NCI-H1092 treated with DMSO at 0.1 percent for 48 hours (cell line): ENCODE data around the gene CDH23.

Source experiments
- DNase-seq: peaks from one replicate; lab custom pipeline; 2025; lab: John Stamatoyannopoulos, UW

Gene CDH23

DNA sequence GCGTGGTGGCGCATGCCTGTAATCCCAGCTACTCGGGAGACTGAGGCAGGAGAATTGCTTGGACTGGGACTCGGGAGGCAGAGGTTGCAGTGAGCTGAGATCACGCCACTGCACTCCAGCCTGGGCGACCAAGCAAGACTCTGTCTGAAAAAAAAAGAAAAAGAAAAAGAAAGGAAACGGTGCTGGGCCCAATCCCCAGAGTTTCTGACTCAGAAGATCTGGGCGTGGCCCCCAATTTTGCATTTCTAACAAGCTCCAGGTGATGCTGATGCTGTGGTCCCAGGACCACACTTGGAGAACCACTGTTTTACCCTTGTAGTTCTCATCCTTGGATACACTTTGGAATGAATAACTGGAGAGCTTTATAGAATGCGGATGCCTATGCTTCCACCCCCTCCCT is 243.9 kb downstream of the CDH23 start:
- no peak for DNase-seq

- no peak for DNase-seq
These were observed 244.7 kb downstream of the CDH23 start for GRCh38 chr10:71641449-71641848.

- no peak for DNase-seq
These were observed 245.3 kb downstream of the CDH23 start for GRCh38 chr10:71641986-71642385.

- DNase-seq: no peak
These were observed 247.2 kb downstream of the CDH23 start for GRCh38 chr10:71643904-71644303.

GRCh38 chr10:71644307-71645180 is 247.8 kb downstream of the CDH23 start:
- no peak for DNase-seq

DNA sequence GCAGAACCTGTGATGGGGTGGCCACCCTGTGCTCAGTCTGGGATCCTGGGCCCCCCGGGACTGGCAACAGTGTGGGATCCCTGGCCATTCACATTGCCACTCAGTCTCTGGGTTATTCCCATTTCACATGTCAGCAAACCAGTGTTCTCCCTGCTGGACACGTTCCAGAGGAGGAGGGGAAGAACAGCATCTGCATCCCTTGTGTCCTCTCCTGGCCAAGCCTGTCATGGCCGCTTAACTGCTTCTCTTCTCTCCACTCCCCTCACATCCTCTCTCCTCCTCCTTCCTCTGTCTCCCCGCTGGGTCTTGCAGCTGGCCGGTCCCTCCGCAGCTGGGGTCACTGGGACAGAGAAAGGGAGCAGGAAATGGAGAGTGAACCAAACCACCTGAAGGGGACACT is 248.5 kb downstream of the CDH23 start:
- DNase-seq: no peak

DNA sequence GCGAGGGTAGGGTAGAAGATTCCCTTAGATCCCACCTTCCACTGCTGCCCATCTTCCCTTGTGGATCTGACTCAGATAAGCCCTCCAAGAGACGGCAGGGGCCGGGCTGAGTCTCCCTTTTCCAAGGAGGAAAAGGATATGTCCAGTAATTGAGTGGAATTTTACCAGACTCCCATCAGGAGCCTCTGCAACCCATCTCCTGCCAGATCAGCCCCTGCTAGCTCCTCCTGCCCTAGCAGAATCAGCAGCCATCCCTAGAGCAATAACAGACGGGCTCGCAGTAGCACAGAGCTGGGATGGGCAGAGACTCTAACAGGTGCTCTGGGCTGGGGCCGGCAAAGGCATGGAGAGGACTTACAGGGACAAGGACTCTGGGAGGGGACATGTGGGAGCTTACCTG is 249.3 kb downstream of the CDH23 start:
- DNase-seq: no peak

DNA sequence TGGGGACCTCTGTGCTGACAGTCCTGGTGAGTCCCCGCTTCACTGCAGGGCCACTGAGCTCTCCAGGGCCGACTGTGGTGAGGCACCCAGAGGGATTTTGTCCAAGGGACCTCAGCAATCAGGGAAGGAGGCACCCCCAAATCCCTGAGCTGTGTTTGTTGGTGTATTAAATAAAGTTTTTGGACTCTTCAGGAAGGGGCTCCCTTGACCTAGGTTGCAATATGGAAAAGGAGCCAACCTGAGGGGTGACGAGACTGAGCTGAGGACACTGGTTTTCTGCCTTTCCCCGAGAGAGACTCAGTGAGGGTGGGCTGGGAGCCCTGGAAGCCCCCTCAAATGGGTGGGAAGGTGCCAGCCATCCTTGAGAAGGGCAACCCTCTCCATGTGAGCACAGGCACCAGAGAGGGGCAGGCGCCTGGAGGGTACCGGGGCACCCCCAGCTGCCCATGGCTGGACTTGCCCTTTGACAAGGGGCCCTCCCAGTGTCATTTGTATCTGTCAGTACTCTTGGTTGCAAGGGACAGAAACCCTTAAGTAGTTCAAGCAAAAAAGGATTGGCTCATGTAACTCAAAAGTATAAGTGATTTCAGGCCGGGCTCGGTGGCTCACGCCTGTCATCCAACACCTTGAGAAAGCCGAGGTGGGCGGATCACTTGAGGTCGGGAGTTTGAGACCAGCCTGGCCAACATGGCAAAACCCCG is 250.0 kb downstream of the CDH23 start:
- no peak for DNase-seq

- DNase-seq: no peak
These were observed 251.0 kb downstream of the CDH23 start for GRCh38 chr10:71647526-71648253.

- no peak for DNase-seq
These were observed 251.7 kb downstream of the CDH23 start for GRCh38 chr10:71648254-71648932.

GRCh38 chr10:71648933-71649320 is 252.2 kb downstream of the CDH23 start:
- no peak for DNase-seq

DNA sequence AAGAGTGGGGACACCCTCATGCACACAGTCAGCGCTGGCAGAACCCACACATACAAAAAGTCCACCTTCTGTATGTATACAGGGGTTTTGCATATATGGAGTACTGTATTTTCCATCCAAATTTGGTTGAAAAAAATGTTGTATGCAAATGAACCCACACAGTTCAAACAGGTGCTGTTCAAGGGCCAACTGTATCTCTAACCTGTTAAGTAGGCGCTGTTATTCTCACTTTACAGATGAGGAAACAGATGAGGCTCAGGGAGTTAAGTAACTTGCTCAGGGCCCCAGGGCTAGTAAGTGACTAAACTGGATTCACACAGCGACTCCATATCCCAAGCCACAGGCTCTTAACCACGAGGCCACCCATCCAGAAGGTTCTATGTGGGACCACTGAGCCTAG is 252.9 kb downstream of the CDH23 start:
- no peak for DNase-seq

GRCh38 chr10:71650397-71650796 is 253.7 kb downstream of the CDH23 start:
- DNase-seq: no peak

DNA sequence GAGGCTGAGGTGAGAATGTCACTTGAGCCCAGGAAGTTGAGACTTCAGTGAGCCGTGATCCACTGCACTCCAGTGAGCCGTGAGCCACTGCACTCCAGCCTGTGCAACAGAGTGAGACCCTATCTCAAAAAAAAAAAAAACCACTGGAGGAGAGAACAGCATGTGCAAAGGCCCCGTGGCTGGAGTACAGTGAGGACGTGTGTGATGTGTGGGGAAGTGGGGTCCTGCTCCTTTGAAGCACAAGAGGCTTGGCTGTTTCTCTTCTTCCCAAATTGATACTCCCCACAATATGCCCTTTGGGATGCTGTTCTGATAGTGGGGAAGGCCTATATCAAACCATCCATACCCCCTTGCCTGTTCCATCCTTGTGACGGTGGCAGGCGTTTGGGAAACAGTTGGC is 254.7 kb downstream of the CDH23 start:
- no peak for DNase-seq

DNA sequence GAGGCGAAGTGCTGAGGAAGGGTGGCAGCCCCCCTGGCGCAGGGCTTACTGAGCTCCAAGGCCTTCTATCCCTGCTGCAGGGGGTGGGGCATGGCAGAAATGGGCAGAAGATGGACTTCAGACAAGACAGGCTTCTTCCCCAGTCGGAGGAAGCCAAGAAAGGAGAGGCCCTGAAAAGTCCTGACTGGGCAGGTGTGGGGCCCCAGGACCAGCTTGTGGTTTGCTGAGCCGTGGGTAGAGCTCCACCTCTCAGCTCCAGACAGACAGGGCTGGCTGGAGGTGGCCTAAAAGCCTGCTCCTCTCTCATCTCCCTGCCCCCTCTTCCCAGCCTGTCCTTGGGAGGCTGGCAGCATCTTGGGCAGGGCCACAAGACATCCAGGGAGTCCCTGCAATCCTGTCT is 255.2 kb downstream of the CDH23 start:
- no peak for DNase-seq

GRCh38 chr10:71653044-71653443 is 256.3 kb downstream of the CDH23 start:
- no peak for DNase-seq

- no peak for DNase-seq
These were observed 259.5 kb downstream of the CDH23 start for GRCh38 chr10:71656220-71656619.

- DNase-seq: no peak
These were observed 261.1 kb downstream of the CDH23 start for GRCh38 chr10:71657604-71658466.

DNA sequence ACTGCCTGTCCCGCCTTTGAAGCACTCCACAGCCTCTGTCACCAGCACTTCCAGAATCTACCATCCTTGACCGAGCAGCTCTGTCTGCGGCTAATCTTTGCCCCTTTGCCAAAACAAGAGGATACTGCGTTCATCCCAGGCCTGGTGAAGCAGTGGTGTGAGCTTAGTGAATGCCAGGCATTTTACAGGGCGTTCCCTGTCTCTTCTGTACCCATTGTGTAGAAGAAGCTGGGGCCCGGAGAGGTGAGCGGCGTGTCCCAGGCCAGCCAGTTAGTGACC is 261.7 kb downstream of the CDH23 start:
- no peak for DNase-seq

- no peak for DNase-seq
These were observed 262.5 kb downstream of the CDH23 start for GRCh38 chr10:71659111-71659634.

- no peak for DNase-seq
These were observed 263.0 kb downstream of the CDH23 start for GRCh38 chr10:71659737-71660136.
